HG03521 (cell line): Measurements from ENCODE around the gene CDHR2.
"Not testable (repeated sequence)": the region's sequence is repeated elsewhere in the genome, so short reads cannot be mapped to it uniquely, and the experiment has no call there.

Experiments
- ATAC-seq: cut with Tn5 transposase; IDR thresholded peaks from one replicate; pipeline ENCODE4 v1.9.1; 2021; ENCODE audit warnings: mild to moderate bottlenecking, moderate library complexity; ENCODE audit not compliant: unreplicated experiment

CDHR2 gene

GRCh38 chr5:176541338-176542134 lies 7.6 kb upstream of the CDHR2 start:
- ATAC-seq = no peak

- no peak for ATAC-seq
These were observed 7.0 kb upstream of the CDHR2 start for GRCh38 chr5:176542135-176542595.

GRCh38 chr5:176542596-176543427 lies 6.3 kb upstream of the CDHR2 start:
- peak; percentile 44 for ATAC-seq

- ATAC-seq = peak; percentile 52
These were observed 5.5 kb upstream of the CDHR2 start for GRCh38 chr5:176543428-176544182.

- ATAC-seq = no peak
These were observed 3.8 kb upstream of the CDHR2 start for GRCh38 chr5:176545388-176545736.

- ATAC-seq = no peak
These were observed 3.2 kb upstream of the CDHR2 start for GRCh38 chr5:176545737-176546509.

- ATAC-seq = no peak
These were observed 1.3 kb upstream of the CDHR2 start for GRCh38 chr5:176547802-176548201.

- ATAC-seq = no peak
These were observed 729 bp downstream of the CDHR2 start for GRCh38 chr5:176549871-176550270.

- ATAC-seq = no peak
These were observed 1.2 kb downstream of the CDHR2 start for GRCh38 chr5:176550275-176550831.

GRCh38 chr5:176550937-176551336 lies 1.8 kb downstream of the CDHR2 start:
- not testable (repeated sequence) for ATAC-seq

GRCh38 chr5:176552332-176552869 lies 3.3 kb downstream of the CDHR2 start:
- no peak for ATAC-seq

GRCh38 chr5:176553260-176554085 lies 4.3 kb downstream of the CDHR2 start:
- no peak for ATAC-seq

GRCh38 chr5:176557846-176558245 lies 8.7 kb downstream of the CDHR2 start:
- ATAC-seq = no peak

GRCh38 chr5:176559683-176560082 lies 10.5 kb downstream of the CDHR2 start:
- ATAC-seq = no peak

GRCh38 chr5:176560364-176560763 lies 11.2 kb downstream of the CDHR2 start:
- no peak for ATAC-seq

- no peak for ATAC-seq
These were observed 12.1 kb downstream of the CDHR2 start for GRCh38 chr5:176561259-176561658.

- ATAC-seq = no peak
These were observed 13.0 kb downstream of the CDHR2 start for GRCh38 chr5:176562189-176562588.

- ATAC-seq = no peak
These were observed 14.9 kb downstream of the CDHR2 start for GRCh38 chr5:176564002-176564401.

GRCh38 chr5:176565760-176566288 lies 16.7 kb downstream of the CDHR2 start:
- no peak for ATAC-seq
